ENCODE data around the gene CDKAL1. TPM values are rescaled to one million over a fixed set of nuclear protein-coding genes. Genes with fewer than 3 reads are reported as not detected.

The CDKAL1 gene
- total RNA-seq, 1 experiment from 2014 or later: 13.8 TPM

- Histone ChIP-seq H3F3A (ENCODE audit: low read length, unreplicated experiment) (no peaks in the 10 kb centered on the region), H3K36me3 (ENCODE audit: low read depth, low read length) (no peaks in the 10 kb centered on the region), H4K20me1 (ENCODE audit: low read length) (no peaks in the 10 kb centered on the region), H3K9ac (ENCODE audit: low read length) (no peak overlapping the region), H3K79me2 (ENCODE audit: low read length) (no peaks in the 10 kb centered on the region), H3K4me1 (ENCODE audit: insufficient read depth, low read length) (peaks cover 14% of the 10 kb centered on the region), H3K9me3 (ENCODE audit: low read length) (no peaks in the 10 kb centered on the region), H2AFZ (ENCODE audit: low read length) (no peak overlapping the region), H3K4me3 (ENCODE audit: low read length) (no peak overlapping the region), H3K9me2 (replicated peaks; ENCODE audit: low read length) (no peaks in the 10 kb centered on the region), H3K27ac (ENCODE audit: low read length) (no peak overlapping the region), H3K4me2 (ENCODE audit: low read length) (peak overlapping the region; percentile 30), H3K27me3 (ENCODE audit: low read length) (no peaks in the 10 kb centered on the region)
- intact Hi-C loops (cut with micrococcal nuclease): loop anchor here (1.0 to 10.0 kb wide), 3 partner anchors 64 to 325 kb away; no protein-coding TSS in a partner anchor
- no TSS peak for BruUV-seq (replicated peaks)
- DNase-seq (peak; percentile 82), ATAC-seq (peak; percentile 93)
- CTCF ChIA-PET: no interaction called here
- POLR2A ChIA-PET (ENCODE audit: unreplicated experiment): interaction anchor here (0.6 kb wide), 1 partner anchor 92 kb away, joined by 8 read pairs; no protein-coding TSS in a partner anchor
- TF ChIP-seq CTCF (conservative IDR thresholded peaks at IDR 0.05; ENCODE audit: low read depth, low read length) (no peak), EZH2 (IDR thresholded peaks at IDR 0.05; ENCODE audit: low read length, unreplicated experiment) (no peak), EZH2phosphoT487 (IDR thresholded peaks at IDR 0.05; ENCODE audit: borderline replicate concordance, low read length) (no peak)
Observed at GRCh38 chr6:21201637-21202350, 667.5 kb downstream of the CDKAL1 start.

GRCh38 chr6:21202521-21202920 lies 668.3 kb downstream of the CDKAL1 start:
- TF ChIP-seq EZH2phosphoT487 (IDR thresholded peaks at IDR 0.05; ENCODE audit: borderline replicate concordance, low read length) (no peak), EZH2 (IDR thresholded peaks at IDR 0.05; ENCODE audit: low read length, unreplicated experiment) (no peak), CTCF (conservative IDR thresholded peaks at IDR 0.05; ENCODE audit: low read depth, low read length) (no peak)
- Histone ChIP-seq H3K9me2 (replicated peaks; ENCODE audit: low read length) (no peaks in the 10 kb centered on the region), H3K4me3 (ENCODE audit: low read length) (no peak overlapping the region), H3K4me2 (ENCODE audit: low read length) (no peak overlapping the region), H3K27ac (ENCODE audit: low read length) (no peak overlapping the region), H3K36me3 (ENCODE audit: low read depth, low read length) (no peaks in the 10 kb centered on the region), H3K4me1 (ENCODE audit: insufficient read depth, low read length) (peaks cover 14% of the 10 kb centered on the region), H3K27me3 (ENCODE audit: low read length) (no peaks in the 10 kb centered on the region), H2AFZ (ENCODE audit: low read length) (no peak overlapping the region), H3K9me3 (ENCODE audit: low read length) (no peaks in the 10 kb centered on the region), H3K9ac (ENCODE audit: low read length) (no peak overlapping the region), H3K79me2 (ENCODE audit: low read length) (no peaks in the 10 kb centered on the region), H4K20me1 (ENCODE audit: low read length) (no peaks in the 10 kb centered on the region), H3F3A (ENCODE audit: low read length, unreplicated experiment) (no peaks in the 10 kb centered on the region)
- intact Hi-C loops (cut with micrococcal nuclease): loop anchor here (10.0 kb wide), 1 partner anchor 88 kb away; no protein-coding TSS in a partner anchor
- ATAC-seq: no peak
- POLR2A ChIA-PET (ENCODE audit: unreplicated experiment): no interaction called here
- BruUV-seq (replicated peaks): no TSS peak
- no peak for DNase-seq
- CTCF ChIA-PET: no interaction called here

GRCh38 chr6:21204951-21205350 lies 670.7 kb downstream of the CDKAL1 start:
- Histone ChIP-seq H3K36me3 (ENCODE audit: low read depth, low read length) (no peaks in the 10 kb centered on the region), H3K9me2 (replicated peaks; ENCODE audit: low read length) (no peaks in the 10 kb centered on the region), H3K4me3 (ENCODE audit: low read length) (no peak overlapping the region), H3K27me3 (ENCODE audit: low read length) (no peaks in the 10 kb centered on the region), H3K9me3 (ENCODE audit: low read length) (no peaks in the 10 kb centered on the region), H3K9ac (ENCODE audit: low read length) (no peak overlapping the region), H4K20me1 (ENCODE audit: low read length) (no peaks in the 10 kb centered on the region), H2AFZ (ENCODE audit: low read length) (no peak overlapping the region), H3K27ac (ENCODE audit: low read length) (no peak overlapping the region), H3F3A (ENCODE audit: low read length, unreplicated experiment) (no peaks in the 10 kb centered on the region), H3K79me2 (ENCODE audit: low read length) (no peaks in the 10 kb centered on the region), H3K4me1 (ENCODE audit: insufficient read depth, low read length) (peaks cover 14% of the 10 kb centered on the region), H3K4me2 (ENCODE audit: low read length) (no peak overlapping the region)
- TF ChIP-seq EZH2phosphoT487 (IDR thresholded peaks at IDR 0.05; ENCODE audit: borderline replicate concordance, low read length): no peak
- TF ChIP-seq EZH2 (IDR thresholded peaks at IDR 0.05; ENCODE audit: low read length, unreplicated experiment): no peak
- no peak for TF ChIP-seq CTCF (conservative IDR thresholded peaks at IDR 0.05; ENCODE audit: low read depth, low read length)
- DNase-seq (no peak), ATAC-seq (no peak)
- no TSS peak for BruUV-seq (replicated peaks)
- POLR2A ChIA-PET (ENCODE audit: unreplicated experiment): no interaction called here
- intact Hi-C loops (cut with micrococcal nuclease): loop anchor here (10.0 kb wide), 1 partner anchor 90 kb away; no protein-coding TSS in a partner anchor
- CTCF ChIA-PET: no interaction called here
